Anterior cingulate cortex (tissue), 58 donors: ENCODE measurements around the gene SCAMP2.

Source experiments
- DNase-seq, 58 donors: peaks; one replicate each; lab custom pipeline; 2025; lab: John Stamatoyannopoulos, UW

The SCAMP2 gene

GRCh38 chr15:74801311-74801997 lies 71.7 kb downstream of the SCAMP2 start:
- no peak for DNase-seq

GRCh38 chr15:74800559-74801094 lies 72.5 kb downstream of the SCAMP2 start:
- peak in 1 of 58 donors; percentile 16 for DNase-seq

- peak in 52 of 58 donors; percentile 8 to 76 (median 46) for DNase-seq
Observed at GRCh38 chr15:74799856-74800558, 73.2 kb downstream of the SCAMP2 start.

- DNase-seq: no peak
Observed at GRCh38 chr15:74799255-74799855, 73.8 kb downstream of the SCAMP2 start.

GRCh38 chr15:74798388-74799254 lies 74.5 kb downstream of the SCAMP2 start:
- DNase-seq: no peak

GRCh38 chr15:74795966-74796625 lies 77.1 kb downstream of the SCAMP2 start:
- no peak for DNase-seq

- no peak for DNase-seq
Observed at GRCh38 chr15:74794970-74795349, 78.2 kb downstream of the SCAMP2 start.

GRCh38 chr15:74794248-74794969 lies 78.8 kb downstream of the SCAMP2 start:
- no peak for DNase-seq
